T-helper 2 cell treated with Interferon-gamma antibody and Interleukin-4, amounts not matched to agents 100 ng/mL and 5 ng/mL, for 36 hours (primary cell): ENCODE data around the gene CHTF8. TPM values are rescaled to one million over a fixed set of nuclear protein-coding genes. Genes with fewer than 3 reads are reported as not detected.

ENCODE experiments used
- intact Hi-C: fragments of 100-400 bp; cut with micrococcal nuclease; formaldehyde crosslinking; loops from one replicate; pipeline ENCODE4 v1.15.1; 2023
- total RNA-seq: library from RNA; stranded (reverse); gene quantifications from 2 replicates; pipeline ENCODE4 v1.2.3, GENCODE V29; 2022

The CHTF8 gene
- total RNA-seq, 1 donor from 2014 or later, result 123 TPM

- intact Hi-C loops, result no loop called here
Observed at GRCh38 chr16:69114976-69115355, 17.4 kb downstream of the CHTF8 start.

GRCh38 chr16:69114346-69114975, 17.9 kb downstream of the CHTF8 start:
- intact Hi-C loops, result no loop called here

DNA sequence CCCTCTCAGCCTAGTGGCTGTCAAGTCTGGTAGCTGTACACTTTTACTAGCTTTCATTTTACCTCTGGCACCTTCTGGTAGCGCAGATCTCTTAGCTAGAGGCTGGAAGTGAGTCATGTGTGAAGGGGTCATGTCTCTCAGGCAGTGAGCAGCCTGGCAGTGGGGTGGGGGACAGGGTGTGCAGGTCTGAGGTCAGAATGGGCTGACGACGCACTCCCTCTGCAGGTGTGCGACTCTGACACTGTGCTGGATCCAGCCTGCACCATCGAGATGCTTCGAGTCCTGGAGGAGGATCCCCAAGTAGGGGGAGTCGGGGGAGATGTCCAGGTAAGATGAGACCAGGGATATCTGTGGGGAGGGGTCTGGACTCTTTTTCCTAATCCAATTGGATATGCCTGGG, 19.2 kb downstream of the CHTF8 start:
- intact Hi-C loops, result no loop called here

- intact Hi-C loops, result no loop called here
Observed at GRCh38 chr16:69112285-69113129, 19.9 kb downstream of the CHTF8 start.

- intact Hi-C loops, result no loop called here
Observed at GRCh38 chr16:69111876-69112230, 20.5 kb downstream of the CHTF8 start.

- intact Hi-C loops, result no loop called here
Observed at GRCh38 chr16:69111216-69111875, 21.0 kb downstream of the CHTF8 start.

DNA sequence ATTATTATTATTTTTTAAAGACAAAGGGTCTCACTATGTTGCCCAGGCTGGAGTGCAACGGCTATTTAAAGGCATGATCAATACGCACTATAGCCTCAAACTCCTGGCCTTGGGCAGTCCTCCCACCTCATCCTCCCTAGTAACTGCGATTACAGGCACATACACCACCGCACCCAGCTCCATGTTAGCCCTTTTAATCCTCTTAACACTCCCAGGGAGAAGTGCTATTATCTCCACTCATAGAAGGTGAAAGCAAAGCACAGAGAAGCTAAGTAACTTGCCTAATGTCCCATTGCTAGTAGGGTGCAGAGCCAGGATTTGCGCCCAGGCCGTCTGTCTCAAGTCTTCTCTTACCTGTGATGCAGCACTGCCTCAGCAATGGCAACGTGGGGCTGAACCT, 22.0 kb downstream of the CHTF8 start:
- intact Hi-C loops, result no loop called here

- intact Hi-C loops, result no loop called here
Observed at GRCh38 chr16:69109486-69110270, 22.7 kb downstream of the CHTF8 start.

DNA sequence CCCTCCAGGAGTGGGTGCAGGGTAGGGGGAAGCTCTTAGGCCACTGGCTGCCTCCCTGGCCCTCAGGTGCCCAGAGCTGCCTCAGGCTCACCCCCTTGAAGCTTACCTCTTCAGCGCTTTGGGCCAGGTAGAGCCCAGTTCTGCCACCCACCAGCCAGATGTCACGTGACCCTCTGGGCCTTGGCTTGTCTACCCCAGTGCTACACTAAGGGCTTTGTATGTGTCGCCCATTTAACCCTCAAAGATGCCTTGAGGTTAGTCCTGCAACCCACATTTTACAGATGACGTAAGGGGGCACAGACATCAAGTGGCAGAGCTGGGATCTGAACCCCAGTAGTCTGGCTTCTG, 23.5 kb downstream of the CHTF8 start:
- intact Hi-C loops, result no loop called here

DNA sequence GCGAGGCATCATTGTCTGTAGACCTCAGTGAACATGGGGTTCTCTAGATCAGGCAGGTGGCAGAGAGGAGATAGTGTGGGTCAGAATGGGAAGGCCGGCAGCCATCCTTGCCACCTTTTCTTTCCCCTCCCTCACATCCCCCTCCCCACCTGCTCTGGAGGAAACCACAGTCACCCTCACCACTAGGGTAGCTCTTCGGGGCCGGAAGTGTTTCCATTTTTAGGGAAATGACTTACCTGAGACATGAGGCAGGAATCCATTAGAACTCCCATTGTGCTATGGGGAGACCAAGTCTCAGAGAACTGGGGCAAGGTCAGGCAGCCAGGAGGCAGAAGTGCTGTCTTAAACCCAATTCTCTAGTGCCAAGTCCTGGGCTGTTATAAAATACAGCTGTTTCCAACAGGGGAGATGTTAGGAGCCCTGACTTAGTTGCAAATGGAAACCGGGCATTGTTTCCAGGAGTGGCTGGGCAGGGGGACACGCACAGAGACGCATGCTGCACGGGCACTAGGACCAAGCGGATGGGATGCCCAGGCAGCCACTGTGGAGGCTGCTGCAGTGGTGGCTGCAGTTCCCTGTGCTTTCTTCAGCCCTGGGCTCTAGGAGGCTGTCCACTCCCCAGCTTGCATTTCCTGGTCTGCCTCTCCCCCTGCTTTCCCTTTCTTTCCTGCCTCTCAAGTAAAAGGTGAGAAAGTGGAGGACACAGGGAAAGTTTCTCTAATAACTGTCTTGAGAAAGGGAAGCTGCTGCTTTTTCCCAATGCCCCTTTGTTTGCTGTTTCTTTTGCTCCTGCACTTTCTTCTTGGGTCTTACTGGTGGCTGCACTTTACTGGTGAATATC, 24.1 kb downstream of the CHTF8 start:
- intact Hi-C loops, result no loop called here

GRCh38 chr16:69107316-69107962, 24.9 kb downstream of the CHTF8 start:
- intact Hi-C loops, result loop anchor here (2.0 kb wide), 1 partner anchor 265 kb away; the partner anchor contains the start of gene TANGO6

- intact Hi-C loops, result loop anchor here (2.0 kb wide), 1 partner anchor 264 kb away; the partner anchor contains the start of gene TANGO6
Observed at GRCh38 chr16:69106491-69107315, 25.7 kb downstream of the CHTF8 start.

DNA sequence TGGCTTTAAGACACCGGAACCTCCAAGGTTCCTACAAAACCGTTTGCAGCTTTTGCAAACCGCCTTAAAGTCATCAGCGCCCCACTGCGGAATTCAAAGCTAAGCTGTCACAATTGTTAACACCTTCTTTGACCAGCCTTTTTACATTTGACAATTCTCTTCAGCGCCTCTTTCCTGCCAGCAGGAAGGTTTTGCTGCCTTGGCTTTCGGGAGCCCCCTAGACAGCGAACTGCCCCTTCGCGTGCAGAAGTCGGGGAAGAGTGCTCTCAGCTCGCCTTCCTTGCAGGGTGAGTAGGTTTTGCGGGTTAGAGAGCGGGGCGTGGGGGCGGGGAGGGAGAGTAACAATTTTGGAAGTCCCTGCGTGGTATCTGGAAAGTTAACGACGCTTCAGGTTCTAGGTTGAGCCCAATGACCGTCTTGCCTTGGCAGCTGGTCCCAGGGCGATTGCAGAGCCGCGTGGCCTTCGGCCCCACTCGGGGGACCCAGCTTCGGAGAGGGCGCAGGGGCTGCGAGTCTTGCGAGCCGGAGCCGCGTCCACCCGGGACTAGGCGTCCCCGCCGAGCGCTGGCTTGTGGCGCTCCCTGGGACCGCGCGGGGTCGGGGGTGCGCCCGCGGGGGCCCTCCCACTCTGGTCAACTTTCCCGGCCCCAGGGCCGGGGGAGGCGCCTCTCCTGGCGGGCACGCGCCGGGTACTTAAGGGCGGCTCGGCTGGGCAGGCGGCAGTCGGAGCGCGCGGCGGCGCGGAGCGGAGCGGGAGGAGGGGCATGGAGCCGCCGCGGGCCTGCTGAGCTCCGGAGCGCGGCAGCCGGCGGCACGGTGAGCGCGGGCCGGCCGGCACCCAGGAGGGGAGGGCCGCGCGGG, 26.7 kb downstream of the CHTF8 start, which contains the start of gene HAS3:
Gene HAS3, plus strand, starts transcription at position 153 of the 861 bp plus-strand sequence. CDS start 3,743 bp downstream, outside the sequence.
- intact Hi-C loops, result loop anchor here (2.0 kb wide), 1 partner anchor 263 kb away; the partner anchor contains the start of gene TANGO6

- intact Hi-C loops, result no loop called here
Observed at GRCh38 chr16:69100071-69100691, 32.2 kb downstream of the CHTF8 start.

DNA sequence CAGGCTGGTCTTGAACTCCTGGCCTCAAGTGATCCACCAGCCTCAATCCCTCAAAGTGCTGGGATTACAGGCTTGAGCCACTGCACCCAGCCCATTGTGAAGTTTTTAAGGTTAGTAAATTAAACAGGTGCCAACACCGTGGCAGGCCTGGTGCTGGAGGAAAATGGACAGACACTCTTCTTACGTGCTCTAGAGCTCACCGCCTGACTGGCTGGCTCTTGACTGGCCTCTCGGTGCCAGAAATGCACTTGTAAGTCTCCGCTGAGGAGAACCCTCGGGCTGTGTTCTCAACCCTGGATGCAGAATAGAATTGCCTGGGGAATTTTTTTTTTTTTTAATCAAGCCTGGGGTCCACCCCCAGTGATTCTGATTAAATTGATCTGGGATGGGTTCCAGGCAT, 37.2 kb downstream of the CHTF8 start:
- intact Hi-C loops, result no loop called here

DNA sequence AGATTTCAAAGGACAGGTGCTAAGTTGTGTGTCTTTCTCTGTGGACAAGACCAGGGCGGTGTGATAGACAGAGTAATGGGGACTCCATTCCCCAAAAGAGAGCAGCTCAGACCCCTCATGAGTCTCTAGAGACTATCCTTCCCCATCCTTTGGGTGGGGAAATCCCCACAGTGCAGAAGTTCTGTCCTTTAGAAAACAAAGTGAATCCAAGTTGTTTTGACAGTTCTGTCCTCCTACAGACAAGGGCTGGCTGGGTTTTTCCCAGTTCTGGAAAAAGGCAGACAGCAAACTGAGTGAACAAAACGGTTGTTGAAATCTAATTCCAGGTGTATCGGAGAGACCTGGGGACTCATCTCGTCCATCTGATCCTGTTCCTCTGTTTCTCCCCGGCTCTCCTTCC, 37.9 kb downstream of the CHTF8 start:
- intact Hi-C loops, result no loop called here

- intact Hi-C loops, result no loop called here
Observed at GRCh38 chr16:69093974-69094373, 38.4 kb downstream of the CHTF8 start.
